ENCODE measurements around the gene TMEM59L.

The TMEM59L gene

GRCh38 chr19:18610245-18610555, 2.5 kb upstream of the TMEM59L start:
- no peak overlapping the region for H3K4me3 ChIP-seq (ENCODE audit: control insufficient read depth, low read depth, low read length)
- TF ChIP-seq CTCF (IDR thresholded peaks at IDR 0.05; ENCODE audit: control insufficient read depth, insufficient read depth, low read depth, low read length, missing control alignments): no peak
- no peak for DNase-seq (ENCODE audit: low read depth)

- H3K4me3 ChIP-seq (ENCODE audit: control insufficient read depth, low read depth, low read length): no peak overlapping the region
- TF ChIP-seq CTCF (IDR thresholded peaks at IDR 0.05; ENCODE audit: control insufficient read depth, insufficient read depth, low read depth, low read length, missing control alignments): no peak
- no peak for DNase-seq (ENCODE audit: low read depth)
Observed at GRCh38 chr19:18610556-18611326, 1.9 kb upstream of the TMEM59L start.

GRCh38 chr19:18611327-18612050, 1.2 kb upstream of the TMEM59L start:
- DNase-seq (ENCODE audit: low read depth): no peak
- H3K4me3 ChIP-seq (ENCODE audit: control insufficient read depth, low read depth, low read length): no peak overlapping the region
- TF ChIP-seq CTCF (IDR thresholded peaks at IDR 0.05; ENCODE audit: control insufficient read depth, insufficient read depth, low read depth, low read length, missing control alignments): no peak

GRCh38 chr19:18612051-18612771, 459 bp upstream of the TMEM59L start:
- no peak for TF ChIP-seq CTCF (IDR thresholded peaks at IDR 0.05; ENCODE audit: control insufficient read depth, insufficient read depth, low read depth, low read length, missing control alignments)
- H3K4me3 ChIP-seq (ENCODE audit: control insufficient read depth, low read depth, low read length): peak overlapping the region; percentile 38
- no peak for DNase-seq (ENCODE audit: low read depth)

GRCh38 chr19:18613589-18614234, 1.0 kb downstream of the TMEM59L start:
- no peak for DNase-seq (ENCODE audit: low read depth)
- no peak overlapping the region for H3K4me3 ChIP-seq (ENCODE audit: control insufficient read depth, low read depth, low read length)
- no peak for TF ChIP-seq CTCF (IDR thresholded peaks at IDR 0.05; ENCODE audit: control insufficient read depth, insufficient read depth, low read depth, low read length, missing control alignments)

- no peak for TF ChIP-seq CTCF (IDR thresholded peaks at IDR 0.05; ENCODE audit: control insufficient read depth, insufficient read depth, low read depth, low read length, missing control alignments)
- no peak for DNase-seq (ENCODE audit: low read depth)
- H3K4me3 ChIP-seq (ENCODE audit: control insufficient read depth, low read depth, low read length): no peak overlapping the region
Observed at GRCh38 chr19:18616023-18616422, 3.4 kb downstream of the TMEM59L start.
